ENCODE results near the gene FGGY.

The FGGY gene

DNA sequence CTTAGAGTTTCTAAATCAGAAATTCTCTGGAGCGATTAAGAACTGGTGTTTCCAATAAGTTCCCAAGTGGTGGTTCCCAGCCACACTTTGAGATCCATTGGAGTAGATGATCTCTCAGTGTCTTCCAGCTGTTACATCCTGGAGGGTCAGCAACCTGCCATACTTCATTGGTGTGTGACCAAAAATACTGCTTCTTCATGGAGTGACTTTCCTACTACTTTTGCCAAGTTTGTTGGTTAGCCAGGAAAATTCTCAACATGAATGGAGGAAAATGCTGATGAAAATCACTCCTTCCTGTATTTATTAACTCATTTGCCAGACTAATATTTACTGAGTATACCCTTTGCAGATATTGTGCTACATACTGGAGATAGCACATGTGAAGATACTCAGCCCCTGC, 186.1 kb downstream of the FGGY start:
- no peaks in the 10 kb centered on the region for H3K27me3 ChIP-seq (ENCODE audit: insufficient read depth, insufficient read length)
- H3K9ac ChIP-seq (ENCODE audit: insufficient read length, low read depth): no peak overlapping the region
- DNase-seq (ENCODE audit: low read depth, low spot score): no peak
- TF ChIP-seq ZNF274 (IDR thresholded peaks at IDR 0.05; ENCODE audit: low read depth, low read length) (no peak), YY1 (IDR thresholded peaks at IDR 0.05; ENCODE audit: insufficient read depth, insufficient read length) (no peak), SUZ12 (IDR thresholded peaks at IDR 0.05; ENCODE audit: extremely low read depth, insufficient read depth, insufficient read length) (no peak)
- no peaks in the 10 kb centered on the region for H3K36me3 ChIP-seq (ENCODE audit: insufficient read depth, insufficient read length, low read length)
- H3K4me1 ChIP-seq (ENCODE audit: insufficient read depth, insufficient read length): no peaks in the 10 kb centered on the region
- H3K4me3 ChIP-seq (ENCODE audit: insufficient read length, low read depth): no peak overlapping the region
- no peaks in the 10 kb centered on the region for H3K9me3 ChIP-seq (ENCODE audit: insufficient read depth, low read length)

DNA sequence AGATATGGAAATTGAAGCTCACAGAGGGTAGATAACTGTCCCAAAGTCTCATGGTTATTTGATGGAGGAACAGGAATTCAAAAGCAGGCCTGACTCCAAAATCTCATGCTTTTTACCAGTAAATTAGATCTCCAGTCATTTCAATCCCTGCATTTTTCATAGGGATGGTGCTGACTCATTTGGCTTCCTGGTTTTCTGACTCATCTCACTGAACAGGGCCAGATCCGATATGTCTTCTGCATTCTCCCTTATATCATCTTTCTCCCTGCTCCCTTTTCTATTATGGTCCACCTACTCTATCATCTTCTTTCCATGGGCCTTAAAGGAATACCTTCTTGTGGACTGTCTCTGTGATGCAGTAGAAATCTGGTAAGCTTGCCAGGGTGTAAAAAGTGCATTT, 187.2 kb downstream of the FGGY start:
- no peak for DNase-seq (ENCODE audit: low read depth, low spot score)
- TF ChIP-seq YY1 (IDR thresholded peaks at IDR 0.05; ENCODE audit: insufficient read depth, insufficient read length): no peak
- Histone ChIP-seq H3K4me3 (ENCODE audit: insufficient read length, low read depth) (no peak overlapping the region), H3K9me3 (ENCODE audit: insufficient read depth, low read length) (no peaks in the 10 kb centered on the region), H3K9ac (ENCODE audit: insufficient read length, low read depth) (no peak overlapping the region), H3K27me3 (ENCODE audit: insufficient read depth, insufficient read length) (no peaks in the 10 kb centered on the region), H3K36me3 (ENCODE audit: insufficient read depth, insufficient read length, low read length) (no peaks in the 10 kb centered on the region), H3K4me1 (ENCODE audit: insufficient read depth, insufficient read length) (no peaks in the 10 kb centered on the region)

DNA sequence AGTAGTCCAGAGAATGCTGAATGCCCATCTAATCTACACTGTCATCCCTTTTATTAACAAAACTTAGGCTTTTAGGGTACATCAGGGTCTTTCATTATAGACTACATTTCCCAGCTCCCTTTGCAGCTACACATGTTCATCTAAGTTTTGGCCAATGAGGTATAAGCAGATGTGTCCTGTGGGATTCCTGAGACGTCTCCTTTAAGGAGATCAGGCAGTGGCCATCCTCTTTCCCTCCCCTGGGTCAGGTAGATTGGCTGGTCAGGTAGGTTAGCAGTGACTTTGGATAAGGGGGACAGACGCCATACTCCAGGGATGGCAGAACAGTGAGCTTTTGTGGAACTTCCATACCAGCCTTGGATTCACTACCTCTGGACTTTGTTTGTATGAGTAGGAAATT, 188.3 kb downstream of the FGGY start:
- DNase-seq (ENCODE audit: low read depth, low spot score): no peak
- Histone ChIP-seq H3K9me3 (ENCODE audit: insufficient read depth, low read length) (no peaks in the 10 kb centered on the region), H3K27me3 (ENCODE audit: insufficient read depth, insufficient read length) (no peaks in the 10 kb centered on the region), H3K4me3 (ENCODE audit: insufficient read length, low read depth) (no peak overlapping the region), H3K4me1 (ENCODE audit: insufficient read depth, insufficient read length) (no peaks in the 10 kb centered on the region), H3K9ac (ENCODE audit: insufficient read length, low read depth) (no peak overlapping the region), H3K36me3 (ENCODE audit: insufficient read depth, insufficient read length, low read length) (no peaks in the 10 kb centered on the region)
- no peak for TF ChIP-seq ZNF274 (IDR thresholded peaks at IDR 0.05; ENCODE audit: low read depth, low read length)
- TF ChIP-seq SUZ12 (IDR thresholded peaks at IDR 0.05; ENCODE audit: extremely low read depth, insufficient read depth, insufficient read length): no peak
- no peak for TF ChIP-seq YY1 (IDR thresholded peaks at IDR 0.05; ENCODE audit: insufficient read depth, insufficient read length)

GRCh38 chr1:59485949-59486348, 189.1 kb downstream of the FGGY start:
- H3K9me3 ChIP-seq (ENCODE audit: insufficient read depth, low read length): no peaks in the 10 kb centered on the region
- no peak overlapping the region for H3K9ac ChIP-seq (ENCODE audit: insufficient read length, low read depth)
- no peak overlapping the region for H3K4me3 ChIP-seq (ENCODE audit: insufficient read length, low read depth)
- TF ChIP-seq SUZ12 (IDR thresholded peaks at IDR 0.05; ENCODE audit: extremely low read depth, insufficient read depth, insufficient read length) (no peak), ZNF274 (IDR thresholded peaks at IDR 0.05; ENCODE audit: low read depth, low read length) (no peak), YY1 (IDR thresholded peaks at IDR 0.05; ENCODE audit: insufficient read depth, insufficient read length) (no peak)
- no peaks in the 10 kb centered on the region for H3K36me3 ChIP-seq (ENCODE audit: insufficient read depth, insufficient read length, low read length)
- no peaks in the 10 kb centered on the region for H3K27me3 ChIP-seq (ENCODE audit: insufficient read depth, insufficient read length)
- no peak for DNase-seq (ENCODE audit: low read depth, low spot score)
- H3K4me1 ChIP-seq (ENCODE audit: insufficient read depth, insufficient read length): no peaks in the 10 kb centered on the region

GRCh38 chr1:59486615-59487014, 189.7 kb downstream of the FGGY start:
- Histone ChIP-seq H3K36me3 (ENCODE audit: insufficient read depth, insufficient read length, low read length) (no peaks in the 10 kb centered on the region), H3K27me3 (ENCODE audit: insufficient read depth, insufficient read length) (no peaks in the 10 kb centered on the region), H3K9ac (ENCODE audit: insufficient read length, low read depth) (no peak overlapping the region), H3K4me1 (ENCODE audit: insufficient read depth, insufficient read length) (no peaks in the 10 kb centered on the region), H3K4me3 (ENCODE audit: insufficient read length, low read depth) (no peak overlapping the region), H3K9me3 (ENCODE audit: insufficient read depth, low read length) (no peaks in the 10 kb centered on the region; the same call in 1 of the 2 replicates)
- no peak for DNase-seq (ENCODE audit: low read depth, low spot score)
- TF ChIP-seq ZNF274 (IDR thresholded peaks at IDR 0.05; ENCODE audit: low read depth, low read length): no peak
- TF ChIP-seq SUZ12 (IDR thresholded peaks at IDR 0.05; ENCODE audit: extremely low read depth, insufficient read depth, insufficient read length): no peak
- TF ChIP-seq YY1 (IDR thresholded peaks at IDR 0.05; ENCODE audit: insufficient read depth, insufficient read length): no peak

DNA sequence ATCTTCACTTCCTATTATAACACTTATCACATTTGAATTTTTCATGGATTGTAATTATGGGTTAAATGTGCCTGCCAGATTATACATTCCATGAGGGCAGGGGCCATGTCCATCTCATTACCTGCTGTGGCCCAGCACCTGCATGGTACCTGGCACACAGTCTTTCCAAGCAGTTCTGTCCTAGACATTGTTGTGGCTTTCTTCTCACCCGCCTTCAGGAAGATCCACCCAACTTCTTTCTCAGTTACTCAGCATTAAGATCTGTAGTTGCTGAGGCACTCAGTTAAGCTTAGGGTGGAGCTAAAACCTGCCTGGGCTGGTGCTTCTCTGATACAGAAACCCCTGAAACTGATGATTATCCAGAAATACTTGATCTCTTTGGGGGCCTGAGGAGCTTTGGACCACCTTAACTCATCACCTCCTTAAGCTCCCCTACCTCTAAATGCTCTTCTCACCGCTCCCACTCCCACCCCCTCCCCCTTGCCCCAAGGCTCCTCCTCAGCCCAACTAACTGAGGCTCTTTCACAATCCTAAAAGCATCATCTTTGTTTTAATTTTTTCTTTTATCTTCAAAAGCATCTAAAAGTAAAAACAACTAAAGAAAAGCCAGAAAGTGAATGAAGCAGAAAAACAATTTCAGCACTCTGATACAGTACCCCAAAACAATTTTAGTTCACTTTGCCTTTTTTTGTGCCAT, 190.6 kb downstream of the FGGY start:
- Histone ChIP-seq H3K4me1 (ENCODE audit: insufficient read depth, insufficient read length) (no peaks in the 10 kb centered on the region), H3K36me3 (ENCODE audit: insufficient read depth, insufficient read length, low read length) (no peaks in the 10 kb centered on the region), H3K27me3 (ENCODE audit: insufficient read depth, insufficient read length) (no peaks in the 10 kb centered on the region), H3K9ac (ENCODE audit: insufficient read length, low read depth) (no peak overlapping the region), H3K4me3 (ENCODE audit: insufficient read length, low read depth) (no peak overlapping the region), H3K9me3 (ENCODE audit: insufficient read depth, low read length) (peaks cover 5% of the 10 kb centered on the region)
- no peak for DNase-seq (ENCODE audit: low read depth, low spot score)
- TF ChIP-seq YY1 (IDR thresholded peaks at IDR 0.05; ENCODE audit: insufficient read depth, insufficient read length): no peak

GRCh38 chr1:59492500-59492899, 195.6 kb downstream of the FGGY start:
- Histone ChIP-seq H3K9me3 (ENCODE audit: insufficient read depth, low read length) (peaks cover 5% of the 10 kb centered on the region), H3K36me3 (ENCODE audit: insufficient read depth, insufficient read length, low read length) (no peaks in the 10 kb centered on the region), H3K4me3 (ENCODE audit: insufficient read length, low read depth) (no peak overlapping the region), H3K4me1 (ENCODE audit: insufficient read depth, insufficient read length) (no peaks in the 10 kb centered on the region), H3K9ac (ENCODE audit: insufficient read length, low read depth) (no peak overlapping the region), H3K27me3 (ENCODE audit: insufficient read depth, insufficient read length) (no peaks in the 10 kb centered on the region)
- no peak for DNase-seq (ENCODE audit: low read depth, low spot score)
- TF ChIP-seq YY1 (IDR thresholded peaks at IDR 0.05; ENCODE audit: insufficient read depth, insufficient read length) (no peak), ZNF274 (IDR thresholded peaks at IDR 0.05; ENCODE audit: low read depth, low read length) (no peak), SUZ12 (IDR thresholded peaks at IDR 0.05; ENCODE audit: extremely low read depth, insufficient read depth, insufficient read length) (no peak)

Measured in NT2/D1 (cell line).